OCI-LY7 (cell line): ENCODE data around the gene CST3.

ENCODE experiments used
- CTCF ChIP-seq: fragments of 200-600 bp; sonication (generic); conservative IDR thresholded peaks from 2 replicates; pipeline ENCODE4 v1.5.1; 2014; ENCODE audit warnings: mild to moderate bottlenecking, antibody characterized with exemption, low read length, moderate library complexity, mixed read lengths
- EZH2phosphoT487 ChIP-seq: fragments of 200-600 bp; sonication (generic); IDR thresholded peaks from 2 replicates; pipeline ENCODE4 v1.6.1; 2018; ENCODE audit warnings: low read depth, borderline replicate concordance, mild to moderate bottlenecking, mixed run types, antibody characterized with exemption, low read length, moderate library complexity, mixed read lengths

GRCh38 chr20:23671479-23671878 lies 33.7 kb upstream of the CST3 start:
- TF ChIP-seq CTCF: no peak
- no peak for TF ChIP-seq EZH2phosphoT487
